WTC11 (cell line): ENCODE data around the gene CENPN. TPM values are rescaled to one million over a fixed set of nuclear protein-coding genes. Genes with fewer than 3 reads are reported as not detected.

ENCODE experiments used
- ATAC-seq: fragments of 200-7000 bp; cut with Tn5 transposase; 2 replicates; pipeline ENCODE4 v1.10.0; 2021; ENCODE audit warnings: mild to moderate bottlenecking, moderate library complexity
- CTCF ChIA-PET: fragments of 300-600 bp; sonication (Branson Sonifier 250); formaldehyde crosslinking; loops from one replicate; lab custom pipeline; 2021; ENCODE audit warnings: antibody characterized with exemption; lab: Charles Lee
- POLR2A ChIA-PET: fragments of 350-600 bp; sonication (Branson Sonifier 250); formaldehyde crosslinking; loops from one replicate; lab custom pipeline; 2021; ENCODE audit warnings: antibody characterized with exemption; lab: Charles Lee
- DNase-seq: peaks from one replicate; pipeline ENCODE4 v3.0.0; 2021; ENCODE audit warnings: low spot score
- H3K27ac Mint-ChIP-seq: 2 replicates; pipeline ENCODE4 v1.8.0; 2021; ENCODE audit warnings: mixed read lengths
- H3K27me3 Mint-ChIP-seq: 2 replicates; pipeline ENCODE4 v1.8.0; 2021; ENCODE audit warnings: low read depth, mild to moderate bottlenecking, moderate library complexity, mixed read lengths
- H3K36me3 Mint-ChIP-seq: 2 replicates; pipeline ENCODE4 v1.8.0; 2021; ENCODE audit warnings: mixed read lengths
- H3K4me1 Mint-ChIP-seq: 2 replicates; pipeline ENCODE4 v1.8.0; 2022; ENCODE audit warnings: mixed read lengths
- H3K4me3 Mint-ChIP-seq: 2 replicates; pipeline ENCODE4 v1.8.0; 2021; ENCODE audit warnings: mild to moderate bottlenecking, moderate library complexity, mixed read lengths
- H3K9me3 Mint-ChIP-seq: 2 replicates; pipeline ENCODE4 v1.8.0; 2021; ENCODE audit warnings: mixed read lengths
- ATF1 ChIP-seq: sonication (generic); formaldehyde crosslinking; IDR thresholded peaks from 2 replicates; pipeline ENCODE4 v1.8.1; 2023; ENCODE audit warnings: mild to moderate bottlenecking, moderate library complexity, missing genetic modification reagents
- EMX1 ChIP-seq: fragments of 250-450 bp; sonication (Bioruptor Pico); IDR thresholded peaks from 2 replicates; pipeline ENCODE4 v1.8.0; 2021; ENCODE audit warnings: mild to moderate bottlenecking
- ESRRA ChIP-seq: sonication (generic); formaldehyde crosslinking; IDR thresholded peaks from 2 replicates; pipeline ENCODE4 v1.8.1; 2022; ENCODE audit warnings: mild to moderate bottlenecking, missing genetic modification reagents, borderline replicate concordance
- ETV6 ChIP-seq: sonication (generic); formaldehyde crosslinking; IDR thresholded peaks from 2 replicates; pipeline ENCODE4 v1.8.1; 2022; ENCODE audit warnings: mild to moderate bottlenecking, missing genetic modification reagents
- FOXP1 ChIP-seq: sonication (generic); formaldehyde crosslinking; IDR thresholded peaks from 2 replicates; pipeline ENCODE4 v1.8.0; 2022; ENCODE audit warnings: missing genetic modification reagents, mild to moderate bottlenecking, moderate library complexity, borderline replicate concordance
- NFE2L1 ChIP-seq: sonication (generic); formaldehyde crosslinking; IDR thresholded peaks from 2 replicates; pipeline ENCODE4 v1.8.1; 2023; ENCODE audit warnings: missing genetic modification reagents
- NR1H2 ChIP-seq: sonication (generic); formaldehyde crosslinking; IDR thresholded peaks from 2 replicates; pipeline ENCODE4 v1.9.0; 2021; ENCODE audit warnings: mild to moderate bottlenecking, moderate library complexity, missing genetic modification reagents
- PRRX2 ChIP-seq: fragments of 250-450 bp; sonication (Bioruptor Pico); IDR thresholded peaks from 2 replicates; pipeline ENCODE4 v1.8.0; 2021; ENCODE audit warnings: mild to moderate bottlenecking
- SP1 ChIP-seq: sonication (generic); formaldehyde crosslinking; conservative IDR thresholded peaks from 2 replicates; pipeline ENCODE4 v1.8.1; 2022; ENCODE audit warnings: missing genetic modification reagents
- TEAD1 ChIP-seq: sonication (generic); formaldehyde crosslinking; IDR thresholded peaks from 2 replicates; pipeline ENCODE4 v1.8.0; 2022; ENCODE audit warnings: mild to moderate bottlenecking, missing genetic modification reagents
- TEAD4 ChIP-seq: sonication (generic); formaldehyde crosslinking; IDR thresholded peaks from 2 replicates; pipeline ENCODE4 v1.8.0; 2022; ENCODE audit warnings: mild to moderate bottlenecking, missing genetic modification reagents
- TP53 ChIP-seq: sonication (generic); formaldehyde crosslinking; IDR thresholded peaks from 2 replicates; pipeline ENCODE4 v1.8.1; 2023; ENCODE audit warnings: mild to moderate bottlenecking, missing genetic modification reagents
- ZNF317 ChIP-seq: sonication (generic); formaldehyde crosslinking; IDR thresholded peaks from 2 replicates; pipeline ENCODE4 v1.8.1; 2023; ENCODE audit warnings: low read depth, mild to moderate bottlenecking, moderate library complexity, missing genetic modification reagents, borderline replicate concordance
- ZNF396 ChIP-seq: fragments of 250-450 bp; sonication (Bioruptor Pico); IDR thresholded peaks from 2 replicates; pipeline ENCODE4 v1.8.0; 2021; ENCODE audit warnings: mild to moderate bottlenecking, moderate library complexity, borderline replicate concordance
- total RNA-seq: library from RNA; stranded (reverse); gene quantifications from 3 replicates; pipeline ENCODE4 v1.2.3, GENCODE V29; 2021
- TF ChIP-seq, protein P1 (sequence below): sonication (generic); formaldehyde crosslinking; IDR thresholded peaks from 2 replicates; pipeline ENCODE4 v1.8.1; 2022; ENCODE audit warnings: mild to moderate bottlenecking, moderate library complexity, missing genetic modification reagents
- TF ChIP-seq, protein P2 (sequence below): sonication (generic); formaldehyde crosslinking; IDR thresholded peaks from 2 replicates; pipeline ENCODE4 v1.8.0; 2022; ENCODE audit warnings: mild to moderate bottlenecking, missing genetic modification reagents
- TF ChIP-seq, protein P3 (sequence below): sonication (generic); formaldehyde crosslinking; conservative IDR thresholded peaks from 2 replicates; pipeline ENCODE4 v1.8.1; 2022; ENCODE audit warnings: mild to moderate bottlenecking, missing genetic modification reagents
- TF ChIP-seq, protein P4 (sequence below): sonication (generic); formaldehyde crosslinking; IDR thresholded peaks from 2 replicates; pipeline ENCODE4 v1.8.1; 2023; ENCODE audit warnings: mild to moderate bottlenecking, missing genetic modification reagents
- TF ChIP-seq, protein P5 (sequence below): sonication (generic); formaldehyde crosslinking; conservative IDR thresholded peaks from 2 replicates; pipeline ENCODE4 v1.8.1; 2023; ENCODE audit warnings: mild to moderate bottlenecking, low read depth, missing genetic modification reagents, moderate library complexity
- TF ChIP-seq, protein P6 (sequence below): sonication (generic); formaldehyde crosslinking; IDR thresholded peaks from 2 replicates; pipeline ENCODE4 v1.8.1; 2023; ENCODE audit warnings: mild to moderate bottlenecking, moderate library complexity, missing genetic modification reagents
- TF ChIP-seq, protein P7 (sequence below): fragments of 250-450 bp; sonication (Bioruptor Pico); IDR thresholded peaks from 2 replicates; pipeline ENCODE4 v1.9.0; 2021; ENCODE audit warnings: mild to moderate bottlenecking, borderline replicate concordance
- TF ChIP-seq, protein P8 (sequence below): sonication (generic); formaldehyde crosslinking; IDR thresholded peaks from 2 replicates; pipeline ENCODE4 v1.8.0; 2022; ENCODE audit warnings: mild to moderate bottlenecking, missing genetic modification reagents

CENPN gene
- total RNA-seq, 1 experiment from 2014 or later = 47.4 TPM

DNA sequence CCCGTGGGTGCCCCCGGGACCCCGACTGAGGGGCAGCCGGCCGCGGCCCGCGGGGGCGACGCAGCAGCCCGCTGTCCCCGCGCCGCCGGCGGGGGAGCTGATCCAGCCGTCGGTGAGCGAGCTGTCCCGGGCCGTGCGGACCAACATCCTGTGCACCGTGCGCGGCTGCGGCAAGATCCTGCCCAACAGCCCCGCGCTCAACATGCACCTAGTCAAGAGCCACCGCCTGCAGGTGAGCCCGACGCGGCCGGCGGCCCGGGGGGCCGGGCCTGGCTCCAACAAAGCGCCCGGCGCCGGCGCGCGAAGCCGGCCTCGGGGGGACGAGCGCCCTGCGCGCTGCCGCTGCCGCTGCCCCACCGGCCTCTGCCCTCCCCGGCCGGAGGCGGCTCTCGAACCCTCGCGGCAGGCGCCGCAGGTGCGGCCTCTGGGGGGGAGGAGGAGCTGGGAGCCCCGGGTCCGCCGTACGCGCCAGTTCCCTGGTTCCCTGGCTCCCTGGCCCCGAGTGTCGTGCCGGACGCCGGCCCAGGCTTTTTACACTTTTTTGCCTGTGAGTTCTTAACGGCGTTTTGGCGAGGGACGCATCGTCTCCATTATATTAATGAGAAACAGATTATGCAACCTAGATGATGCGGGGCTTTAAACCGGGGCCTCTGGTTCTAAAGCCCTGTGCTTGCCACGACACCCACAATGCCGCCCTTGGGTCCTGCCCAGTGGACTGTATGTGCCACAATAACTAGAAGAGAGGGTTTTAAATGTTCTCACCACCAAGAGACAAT is 29.1 kb downstream of the CENPN start:
- DNase-seq = peak; percentile 54
- peak; percentile 62 for ATAC-seq
- Mint-ChIP-seq H3K4me3 (peak overlapping the region; percentile 83), H3K9me3 (peaks cover 16% of the 10 kb centered on the region), H3K27ac (peak overlapping the region; percentile 35; the same call in 1 of the 2 replicates), H3K4me1 (peaks cover 11% of the 10 kb centered on the region), H3K36me3 (peaks cover 29% of the 10 kb centered on the region), H3K27me3 (no peaks in the 10 kb centered on the region; the same call in 1 of the 2 replicates)
- ChIA-PET CTCF (interaction anchor here (0.5 to 4.4 kb wide), 49 partner anchors 10 to 704 kb away, joined by 3 to 68 read pairs (median 4); partner anchors contain the start of genes BCO1, C16orf46, CENPN and CMC2), POLR2A (interaction anchor here (0.6 to 1.3 kb wide), 3 partner anchors 29 to 50 kb away, joined by 4 to 5 read pairs (median 5); partner anchors contain the start of genes C16orf46, CENPN and CMC2)
- no peak for TF ChIP-seq ATF1 (CRISPR knock-in tag)
- no peak for TF ChIP-seq TP53 (CRISPR knock-in tag)
- TF ChIP-seq, protein P1, sequence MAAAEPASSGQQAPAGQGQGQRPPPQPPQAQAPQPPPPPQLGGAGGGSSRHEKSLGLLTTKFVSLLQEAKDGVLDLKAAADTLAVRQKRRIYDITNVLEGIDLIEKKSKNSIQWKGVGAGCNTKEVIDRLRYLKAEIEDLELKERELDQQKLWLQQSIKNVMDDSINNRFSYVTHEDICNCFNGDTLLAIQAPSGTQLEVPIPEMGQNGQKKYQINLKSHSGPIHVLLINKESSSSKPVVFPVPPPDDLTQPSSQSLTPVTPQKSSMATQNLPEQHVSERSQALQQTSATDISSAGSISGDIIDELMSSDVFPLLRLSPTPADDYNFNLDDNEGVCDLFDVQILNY (CRISPR knock-in tag) = 0 out of 2 replicates have a peak, but pooled peaks have one; percentile 18
- TF ChIP-seq NR1H2 (CRISPR knock-in tag) = no peak
- TF ChIP-seq FOXP1 (CRISPR knock-in tag) = peak; percentile 49; the same call in 1 of the 2 replicates
- TF ChIP-seq, protein P2, sequence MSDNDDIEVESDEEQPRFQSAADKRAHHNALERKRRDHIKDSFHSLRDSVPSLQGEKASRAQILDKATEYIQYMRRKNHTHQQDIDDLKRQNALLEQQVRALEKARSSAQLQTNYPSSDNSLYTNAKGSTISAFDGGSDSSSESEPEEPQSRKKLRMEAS = no peak
- TF ChIP-seq, protein P3, sequence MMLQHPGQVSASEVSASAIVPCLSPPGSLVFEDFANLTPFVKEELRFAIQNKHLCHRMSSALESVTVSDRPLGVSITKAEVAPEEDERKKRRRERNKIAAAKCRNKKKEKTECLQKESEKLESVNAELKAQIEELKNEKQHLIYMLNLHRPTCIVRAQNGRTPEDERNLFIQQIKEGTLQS (CRISPR knock-in tag) = no peak
- no peak for TF ChIP-seq EMX1 (CRISPR knock-in tag)
- TF ChIP-seq PRRX2 (CRISPR knock-in tag) = no peak
- TF ChIP-seq, protein P4, sequence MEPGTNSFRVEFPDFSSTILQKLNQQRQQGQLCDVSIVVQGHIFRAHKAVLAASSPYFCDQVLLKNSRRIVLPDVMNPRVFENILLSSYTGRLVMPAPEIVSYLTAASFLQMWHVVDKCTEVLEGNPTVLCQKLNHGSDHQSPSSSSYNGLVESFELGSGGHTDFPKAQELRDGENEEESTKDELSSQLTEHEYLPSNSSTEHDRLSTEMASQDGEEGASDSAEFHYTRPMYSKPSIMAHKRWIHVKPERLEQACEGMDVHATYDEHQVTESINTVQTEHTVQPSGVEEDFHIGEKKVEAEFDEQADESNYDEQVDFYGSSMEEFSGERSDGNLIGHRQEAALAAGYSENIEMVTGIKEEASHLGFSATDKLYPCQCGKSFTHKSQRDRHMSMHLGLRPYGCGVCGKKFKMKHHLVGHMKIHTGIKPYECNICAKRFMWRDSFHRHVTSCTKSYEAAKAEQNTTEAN = no peak
- TF ChIP-seq ESRRA = no peak
- TF ChIP-seq NFE2L1 = no peak
- TF ChIP-seq, protein P5, sequence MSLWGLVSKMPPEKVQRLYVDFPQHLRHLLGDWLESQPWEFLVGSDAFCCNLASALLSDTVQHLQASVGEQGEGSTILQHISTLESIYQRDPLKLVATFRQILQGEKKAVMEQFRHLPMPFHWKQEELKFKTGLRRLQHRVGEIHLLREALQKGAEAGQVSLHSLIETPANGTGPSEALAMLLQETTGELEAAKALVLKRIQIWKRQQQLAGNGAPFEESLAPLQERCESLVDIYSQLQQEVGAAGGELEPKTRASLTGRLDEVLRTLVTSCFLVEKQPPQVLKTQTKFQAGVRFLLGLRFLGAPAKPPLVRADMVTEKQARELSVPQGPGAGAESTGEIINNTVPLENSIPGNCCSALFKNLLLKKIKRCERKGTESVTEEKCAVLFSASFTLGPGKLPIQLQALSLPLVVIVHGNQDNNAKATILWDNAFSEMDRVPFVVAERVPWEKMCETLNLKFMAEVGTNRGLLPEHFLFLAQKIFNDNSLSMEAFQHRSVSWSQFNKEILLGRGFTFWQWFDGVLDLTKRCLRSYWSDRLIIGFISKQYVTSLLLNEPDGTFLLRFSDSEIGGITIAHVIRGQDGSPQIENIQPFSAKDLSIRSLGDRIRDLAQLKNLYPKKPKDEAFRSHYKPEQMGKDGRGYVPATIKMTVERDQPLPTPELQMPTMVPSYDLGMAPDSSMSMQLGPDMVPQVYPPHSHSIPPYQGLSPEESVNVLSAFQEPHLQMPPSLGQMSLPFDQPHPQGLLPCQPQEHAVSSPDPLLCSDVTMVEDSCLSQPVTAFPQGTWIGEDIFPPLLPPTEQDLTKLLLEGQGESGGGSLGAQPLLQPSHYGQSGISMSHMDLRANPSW (CRISPR knock-in tag) = no peak
- TF ChIP-seq TEAD1 (CRISPR knock-in tag) = 0 out of 2 replicates have a peak, but pooled peaks have one; percentile 27
- TF ChIP-seq TEAD4 = no peak
- TF ChIP-seq, protein P6, sequence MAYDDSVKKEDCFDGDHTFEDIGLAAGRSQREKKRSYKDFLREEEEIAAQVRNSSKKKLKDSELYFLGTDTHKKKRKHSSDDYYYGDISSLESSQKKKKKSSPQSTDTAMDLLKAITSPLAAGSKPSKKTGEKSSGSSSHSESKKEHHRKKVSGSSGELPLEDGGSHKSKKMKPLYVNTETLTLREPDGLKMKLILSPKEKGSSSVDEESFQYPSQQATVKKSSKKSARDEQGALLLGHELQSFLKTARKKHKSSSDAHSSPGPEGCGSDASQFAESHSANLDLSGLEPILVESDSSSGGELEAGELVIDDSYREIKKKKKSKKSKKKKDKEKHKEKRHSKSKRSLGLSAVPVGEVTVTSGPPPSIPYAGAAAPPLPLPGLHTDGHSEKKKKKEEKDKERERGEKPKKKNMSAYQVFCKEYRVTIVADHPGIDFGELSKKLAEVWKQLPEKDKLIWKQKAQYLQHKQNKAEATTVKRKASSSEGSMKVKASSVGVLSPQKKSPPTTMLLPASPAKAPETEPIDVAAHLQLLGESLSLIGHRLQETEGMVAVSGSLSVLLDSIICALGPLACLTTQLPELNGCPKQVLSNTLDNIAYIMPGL (CRISPR knock-in tag) = peak; percentile 23; the same call in 1 of the 2 replicates
- no peak for TF ChIP-seq ETV6 (CRISPR knock-in tag)
- no peak for TF ChIP-seq ZNF396 (CRISPR knock-in tag)
- TF ChIP-seq ZNF317 (CRISPR knock-in tag) = no peak
- TF ChIP-seq SP1 (CRISPR knock-in tag) = no peak
- TF ChIP-seq, protein P7, sequence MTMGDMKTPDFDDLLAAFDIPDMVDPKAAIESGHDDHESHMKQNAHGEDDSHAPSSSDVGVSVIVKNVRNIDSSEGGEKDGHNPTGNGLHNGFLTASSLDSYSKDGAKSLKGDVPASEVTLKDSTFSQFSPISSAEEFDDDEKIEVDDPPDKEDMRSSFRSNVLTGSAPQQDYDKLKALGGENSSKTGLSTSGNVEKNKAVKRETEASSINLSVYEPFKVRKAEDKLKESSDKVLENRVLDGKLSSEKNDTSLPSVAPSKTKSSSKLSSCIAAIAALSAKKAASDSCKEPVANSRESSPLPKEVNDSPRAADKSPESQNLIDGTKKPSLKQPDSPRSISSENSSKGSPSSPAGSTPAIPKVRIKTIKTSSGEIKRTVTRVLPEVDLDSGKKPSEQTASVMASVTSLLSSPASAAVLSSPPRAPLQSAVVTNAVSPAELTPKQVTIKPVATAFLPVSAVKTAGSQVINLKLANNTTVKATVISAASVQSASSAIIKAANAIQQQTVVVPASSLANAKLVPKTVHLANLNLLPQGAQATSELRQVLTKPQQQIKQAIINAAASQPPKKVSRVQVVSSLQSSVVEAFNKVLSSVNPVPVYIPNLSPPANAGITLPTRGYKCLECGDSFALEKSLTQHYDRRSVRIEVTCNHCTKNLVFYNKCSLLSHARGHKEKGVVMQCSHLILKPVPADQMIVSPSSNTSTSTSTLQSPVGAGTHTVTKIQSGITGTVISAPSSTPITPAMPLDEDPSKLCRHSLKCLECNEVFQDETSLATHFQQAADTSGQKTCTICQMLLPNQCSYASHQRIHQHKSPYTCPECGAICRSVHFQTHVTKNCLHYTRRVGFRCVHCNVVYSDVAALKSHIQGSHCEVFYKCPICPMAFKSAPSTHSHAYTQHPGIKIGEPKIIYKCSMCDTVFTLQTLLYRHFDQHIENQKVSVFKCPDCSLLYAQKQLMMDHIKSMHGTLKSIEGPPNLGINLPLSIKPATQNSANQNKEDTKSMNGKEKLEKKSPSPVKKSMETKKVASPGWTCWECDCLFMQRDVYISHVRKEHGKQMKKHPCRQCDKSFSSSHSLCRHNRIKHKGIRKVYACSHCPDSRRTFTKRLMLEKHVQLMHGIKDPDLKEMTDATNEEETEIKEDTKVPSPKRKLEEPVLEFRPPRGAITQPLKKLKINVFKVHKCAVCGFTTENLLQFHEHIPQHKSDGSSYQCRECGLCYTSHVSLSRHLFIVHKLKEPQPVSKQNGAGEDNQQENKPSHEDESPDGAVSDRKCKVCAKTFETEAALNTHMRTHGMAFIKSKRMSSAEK (CRISPR knock-in tag) = no peak
- TF ChIP-seq, protein P8, sequence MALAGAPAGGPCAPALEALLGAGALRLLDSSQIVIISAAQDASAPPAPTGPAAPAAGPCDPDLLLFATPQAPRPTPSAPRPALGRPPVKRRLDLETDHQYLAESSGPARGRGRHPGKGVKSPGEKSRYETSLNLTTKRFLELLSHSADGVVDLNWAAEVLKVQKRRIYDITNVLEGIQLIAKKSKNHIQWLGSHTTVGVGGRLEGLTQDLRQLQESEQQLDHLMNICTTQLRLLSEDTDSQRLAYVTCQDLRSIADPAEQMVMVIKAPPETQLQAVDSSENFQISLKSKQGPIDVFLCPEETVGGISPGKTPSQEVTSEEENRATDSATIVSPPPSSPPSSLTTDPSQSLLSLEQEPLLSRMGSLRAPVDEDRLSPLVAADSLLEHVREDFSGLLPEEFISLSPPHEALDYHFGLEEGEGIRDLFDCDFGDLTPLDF (CRISPR knock-in tag) = no peak
